Superior temporal gyrus (tissue), 1 donor: ENCODE results near the gene GRM4.

Experiments
- DNase-seq: peaks from one replicate; pipeline ENCODE4 v3.0.0-alpha.2; 2016; ENCODE audit errors: extremely low spot score

GRM4 gene

DNA sequence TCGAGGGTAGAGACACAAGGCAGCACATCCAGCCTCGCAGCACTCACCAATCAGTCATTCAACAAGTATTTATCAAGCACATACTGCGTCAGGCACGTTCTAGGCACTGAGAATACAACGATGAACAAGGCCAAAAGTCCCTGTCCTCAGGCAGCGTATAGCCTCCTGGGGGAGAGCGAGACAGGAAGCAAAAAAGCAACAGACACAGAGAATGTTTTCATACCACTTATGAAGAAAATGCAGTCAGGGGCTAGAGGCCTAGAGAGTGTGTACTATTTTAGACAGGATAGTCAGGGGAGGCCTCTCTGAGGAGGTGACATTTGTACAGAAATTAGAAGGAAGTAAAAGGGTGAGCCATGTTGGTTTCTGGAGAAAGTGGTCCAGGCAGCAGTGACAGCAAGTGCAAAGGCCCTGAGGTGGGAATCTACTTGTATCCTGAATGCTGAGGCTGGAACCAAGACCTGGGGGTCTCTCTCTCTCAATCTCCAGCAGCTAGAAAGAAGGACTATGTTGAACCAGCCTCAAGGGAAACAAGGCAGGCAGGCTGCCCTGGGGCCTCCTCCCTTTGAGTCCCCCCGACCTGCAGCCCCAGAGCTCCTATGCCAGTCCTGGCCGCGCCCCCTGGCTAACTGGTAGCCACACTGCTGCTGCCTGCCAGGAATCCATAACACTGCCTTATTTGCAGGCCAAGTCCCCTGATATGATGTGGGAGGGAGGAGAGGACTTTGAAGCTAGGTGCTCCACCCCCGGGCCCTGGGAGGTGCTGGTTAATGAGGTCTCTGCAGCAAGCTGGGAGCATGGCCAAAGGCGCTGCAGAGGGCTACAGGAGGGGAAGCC is 151.2 kb downstream of the GRM4 start:
- DNase-seq = no peak

DNA sequence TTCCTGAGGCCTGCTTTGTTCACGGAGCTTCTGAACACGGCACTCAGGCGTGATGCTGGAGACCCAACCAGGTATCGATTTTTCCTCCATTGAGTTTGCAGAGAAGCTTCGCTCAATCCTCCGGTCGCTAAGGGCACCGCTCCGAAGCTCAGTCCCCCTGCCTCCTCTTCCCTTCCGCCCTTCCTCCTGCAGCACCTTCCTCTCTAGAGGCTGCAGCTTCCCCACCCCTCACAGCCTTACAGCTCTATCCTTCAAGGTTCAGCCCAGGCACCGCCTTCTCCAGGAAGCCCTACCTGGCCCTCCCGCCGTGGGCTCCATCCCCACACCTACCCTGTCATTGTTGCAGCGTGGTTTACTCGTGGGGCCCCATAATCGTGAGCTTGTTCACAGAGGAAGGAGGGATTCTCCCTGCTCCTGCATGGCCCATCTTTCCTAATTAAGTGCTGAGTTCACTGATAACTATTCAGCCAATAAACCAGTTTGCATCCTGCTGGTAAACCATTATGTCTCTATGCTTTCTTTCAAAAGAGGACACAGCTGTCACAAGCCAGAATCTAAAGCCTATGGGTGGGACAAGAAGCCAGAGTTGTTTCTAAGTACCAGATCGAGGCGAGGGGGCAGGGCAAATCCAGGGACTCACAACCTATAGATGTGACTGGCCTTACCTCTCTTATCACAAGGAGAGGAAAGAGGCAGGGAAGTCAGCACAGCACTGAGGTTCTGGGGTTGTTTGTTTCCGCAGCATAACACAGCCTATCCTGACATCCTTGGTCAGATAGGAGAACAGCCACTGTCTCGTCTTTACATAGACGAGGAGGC is 152.0 kb downstream of the GRM4 start:
- no peak for DNase-seq

DNA sequence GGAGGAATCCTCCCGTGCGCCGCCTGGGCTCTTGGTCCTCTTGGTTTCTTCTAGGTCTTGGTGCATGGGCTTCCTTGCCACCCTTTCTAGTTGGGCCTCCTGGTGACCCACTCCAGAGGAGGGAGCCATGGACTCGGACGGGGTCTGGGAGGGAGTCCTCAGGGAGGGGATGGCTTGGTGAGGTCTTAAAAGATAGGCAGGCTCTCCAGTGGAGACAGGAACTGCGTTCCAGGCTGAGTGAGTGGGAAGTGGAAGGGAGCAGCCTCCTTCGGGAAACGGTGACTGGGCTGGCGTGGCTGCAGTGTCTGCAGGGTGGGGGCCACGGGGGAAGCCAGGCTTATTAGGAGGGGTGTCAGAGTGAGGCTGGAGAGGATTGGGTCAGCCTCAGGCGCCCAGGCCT is 152.8 kb downstream of the GRM4 start:
- DNase-seq = no peak

DNA sequence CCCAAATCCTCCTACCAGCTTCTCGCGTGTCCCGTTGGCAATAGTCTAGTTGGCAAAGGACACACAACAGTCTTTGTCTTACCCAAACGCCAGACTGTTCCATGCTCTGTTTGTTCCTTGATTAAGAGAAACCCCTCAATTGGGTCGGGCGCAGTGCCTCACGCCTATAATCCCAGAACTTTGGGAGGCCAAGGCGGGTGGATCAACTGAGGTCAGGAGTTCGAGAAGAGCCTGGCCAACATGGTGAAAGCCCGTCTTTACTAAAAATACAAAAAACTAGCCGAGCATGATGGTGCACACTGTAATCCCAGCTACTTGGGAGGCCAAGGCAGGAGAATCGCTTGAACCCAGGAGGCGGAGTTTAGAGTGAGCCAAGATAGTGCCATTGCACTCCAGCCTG is 153.7 kb downstream of the GRM4 start:
- no peak for DNase-seq

DNA sequence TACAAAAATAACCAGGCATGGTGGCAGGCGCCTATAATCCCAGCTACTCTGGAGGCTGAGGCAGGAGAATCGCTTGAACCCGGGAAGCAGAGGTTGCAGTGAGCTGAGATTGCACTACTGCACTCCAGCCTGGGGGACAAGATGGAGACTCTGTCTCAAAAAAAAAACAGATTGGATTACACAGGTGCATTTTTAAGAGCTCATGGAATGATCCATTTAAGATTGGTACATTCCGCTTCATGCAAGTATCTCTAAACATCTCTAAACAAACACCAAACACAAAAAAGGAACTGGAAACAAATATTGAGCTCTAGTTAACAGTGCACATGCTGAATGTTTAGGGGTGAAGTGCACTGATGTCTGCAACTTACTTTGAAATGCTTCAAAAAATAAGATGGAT is 154.3 kb downstream of the GRM4 start:
- no peak for DNase-seq

DNA sequence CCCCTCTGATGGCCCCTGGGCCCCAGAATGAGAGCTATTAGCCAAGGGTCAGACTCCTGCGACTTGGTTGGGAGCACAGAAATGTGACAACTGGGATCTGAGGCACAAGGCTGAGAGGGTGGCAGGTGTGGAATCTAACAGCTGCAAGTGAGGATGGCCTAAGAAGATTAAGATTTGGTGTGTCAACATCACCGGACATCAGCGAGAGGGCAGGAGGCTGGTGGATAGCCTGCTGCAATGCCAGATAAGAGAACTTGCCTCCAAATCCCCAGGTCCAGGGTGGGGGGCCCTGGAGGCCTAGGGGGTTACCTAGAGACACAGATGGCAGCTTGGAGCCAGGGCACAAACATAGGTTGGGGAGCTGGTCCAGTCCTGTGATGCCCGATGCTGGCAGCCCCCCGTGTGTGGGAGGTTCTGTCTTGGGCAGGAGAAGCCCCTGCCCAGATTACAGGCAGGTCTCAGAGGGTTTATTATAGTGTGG is 155.8 kb downstream of the GRM4 start:
- no peak for DNase-seq

DNA sequence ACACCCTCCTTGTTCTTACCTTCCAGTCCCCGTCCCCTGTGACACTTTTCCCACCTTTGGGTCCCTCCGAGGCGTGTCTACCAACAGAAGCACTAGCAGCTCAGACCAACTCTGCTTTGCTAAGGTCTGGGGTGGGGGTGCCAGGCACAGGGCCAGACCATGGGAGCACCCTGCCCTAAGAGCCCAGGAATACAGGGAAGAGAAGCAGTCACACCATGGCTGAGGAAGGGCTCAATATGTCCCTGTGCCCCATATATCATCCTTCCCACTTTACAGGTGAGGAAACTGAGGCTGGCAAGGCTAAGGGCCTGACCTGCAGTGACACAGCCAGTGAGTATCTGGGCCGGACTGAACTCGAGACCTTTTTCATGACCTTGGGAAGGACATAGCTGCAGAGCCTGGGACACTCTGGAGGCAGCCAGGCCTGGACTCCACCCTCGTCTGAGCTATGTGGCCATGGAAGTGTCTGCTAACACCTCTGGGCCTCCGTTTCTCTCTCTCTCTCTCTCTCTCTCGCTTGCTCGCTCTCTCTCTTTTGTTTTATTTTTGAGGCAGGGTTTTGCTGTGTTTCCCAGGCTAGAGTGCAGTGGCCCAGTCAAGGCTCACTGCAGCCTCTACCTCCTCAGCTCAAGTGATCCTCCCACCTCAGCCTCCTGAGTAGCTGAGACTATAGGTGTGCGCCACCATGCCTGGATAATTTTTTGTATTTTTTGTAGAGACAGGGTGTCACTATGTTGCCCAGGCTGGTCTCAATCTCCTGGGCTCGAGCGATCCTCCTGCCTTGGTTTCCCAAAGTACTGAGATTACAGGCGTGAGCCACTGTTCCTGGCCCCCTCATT is 156.7 kb downstream of the GRM4 start:
- DNase-seq = no peak

DNA sequence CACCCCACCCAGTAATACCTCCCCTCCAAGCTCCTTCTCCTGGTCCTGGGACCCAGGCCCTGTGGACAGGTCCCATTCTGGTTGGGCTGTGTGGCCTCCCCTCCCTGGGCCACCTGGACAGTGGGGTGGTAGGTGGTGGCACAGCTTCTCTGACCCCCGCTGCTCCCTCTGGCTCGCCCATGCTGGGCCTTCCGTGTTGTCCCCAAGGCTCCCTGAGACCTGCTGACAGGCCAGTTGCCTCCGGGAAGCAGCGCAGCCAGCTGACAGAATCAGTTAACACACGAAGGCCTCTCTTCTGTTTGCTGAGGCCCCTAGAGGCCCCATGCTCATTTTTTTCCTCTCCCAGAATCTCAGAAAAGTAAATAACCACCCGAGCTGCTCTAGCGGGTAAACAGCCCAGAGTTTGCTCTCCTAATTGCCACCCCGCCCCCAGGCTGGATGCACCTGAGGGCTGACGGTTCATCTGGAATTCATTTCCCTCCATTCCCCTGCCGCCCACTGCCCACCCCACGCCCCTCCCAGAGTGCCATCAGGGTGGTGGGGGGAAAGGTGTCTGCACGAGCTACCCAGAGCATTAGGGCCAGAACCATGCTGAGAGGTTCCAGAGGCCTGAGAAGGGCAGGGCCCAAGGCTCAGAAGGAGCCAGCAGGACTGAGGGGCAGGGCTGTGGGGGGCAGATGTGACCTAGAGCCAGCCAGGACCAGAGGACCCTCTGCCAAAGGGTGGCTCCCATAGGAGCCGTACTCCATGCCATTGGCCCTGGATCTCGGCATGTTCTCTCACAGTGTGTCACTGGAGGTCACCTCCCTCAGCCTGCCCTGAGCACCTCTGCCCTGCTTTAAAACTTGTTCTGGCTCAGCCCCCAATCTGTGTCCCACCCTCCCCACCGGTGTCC is 157.5 kb downstream of the GRM4 start:
- no peak for DNase-seq

DNA sequence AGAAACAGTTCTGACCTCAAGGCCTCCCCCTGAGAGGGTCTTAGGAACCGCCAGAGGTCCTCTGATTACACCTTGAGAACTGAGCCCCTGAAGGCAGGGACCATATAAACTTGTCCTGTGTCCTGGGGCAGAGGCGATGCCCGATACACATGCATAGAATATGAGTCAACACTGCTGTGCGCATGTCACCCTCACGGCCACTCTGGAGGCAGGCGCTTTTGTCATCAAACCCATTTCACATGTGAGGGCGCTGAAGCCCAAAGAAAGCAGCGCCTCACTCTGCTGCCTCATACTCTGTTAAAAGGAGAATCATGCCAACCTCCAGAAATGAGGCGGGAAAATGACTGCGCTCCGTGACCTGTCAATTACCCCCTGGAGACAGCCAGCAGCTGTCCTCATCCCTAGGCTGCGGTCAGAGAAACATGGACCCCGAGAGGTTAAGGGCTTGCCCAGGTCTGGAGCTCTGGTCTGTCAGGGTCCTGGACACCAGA is 158.3 kb downstream of the GRM4 start:
- DNase-seq = no peak

DNA sequence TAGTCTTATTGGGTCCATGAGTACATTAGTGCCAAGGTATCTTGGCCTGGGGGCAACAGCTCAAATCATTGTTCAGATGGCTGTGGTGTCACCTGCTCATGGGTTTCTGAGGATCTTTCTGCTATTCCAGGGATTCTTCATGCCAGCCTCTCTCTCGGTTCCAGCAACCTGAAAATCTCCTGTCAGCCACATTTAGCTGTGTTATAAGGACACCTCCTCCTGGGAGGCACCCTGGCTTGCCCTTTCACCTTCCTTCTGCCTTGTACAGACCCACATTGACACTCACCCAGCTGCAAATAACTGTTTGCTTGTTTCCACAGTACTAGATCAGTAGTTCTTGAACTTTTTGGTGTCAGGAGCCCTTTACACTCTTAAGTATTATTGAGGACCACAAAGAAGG is 159.9 kb downstream of the GRM4 start:
- no peak for DNase-seq

DNA sequence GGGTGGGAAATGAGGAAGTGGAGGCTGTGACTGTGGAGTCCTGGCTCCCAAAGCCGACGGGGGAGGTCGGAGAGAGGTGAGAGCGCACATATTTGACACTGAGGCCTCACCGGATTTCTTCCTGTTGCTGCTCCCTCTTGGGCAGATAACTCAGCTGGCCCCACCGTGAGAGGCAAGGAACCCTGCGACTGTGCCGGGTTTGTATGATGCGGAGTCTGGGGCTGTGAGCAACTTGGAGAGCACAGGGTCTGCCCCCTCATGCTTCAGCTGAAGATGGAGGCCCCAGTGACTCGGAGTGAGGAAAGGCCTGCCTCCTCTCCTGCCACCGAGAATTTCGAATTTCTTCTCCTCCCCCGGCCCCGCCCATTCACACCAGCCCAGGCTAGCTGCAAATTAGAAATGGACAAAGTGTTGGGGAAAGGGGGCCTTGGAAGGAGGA is 160.6 kb downstream of the GRM4 start:
- DNase-seq = no peak

DNA sequence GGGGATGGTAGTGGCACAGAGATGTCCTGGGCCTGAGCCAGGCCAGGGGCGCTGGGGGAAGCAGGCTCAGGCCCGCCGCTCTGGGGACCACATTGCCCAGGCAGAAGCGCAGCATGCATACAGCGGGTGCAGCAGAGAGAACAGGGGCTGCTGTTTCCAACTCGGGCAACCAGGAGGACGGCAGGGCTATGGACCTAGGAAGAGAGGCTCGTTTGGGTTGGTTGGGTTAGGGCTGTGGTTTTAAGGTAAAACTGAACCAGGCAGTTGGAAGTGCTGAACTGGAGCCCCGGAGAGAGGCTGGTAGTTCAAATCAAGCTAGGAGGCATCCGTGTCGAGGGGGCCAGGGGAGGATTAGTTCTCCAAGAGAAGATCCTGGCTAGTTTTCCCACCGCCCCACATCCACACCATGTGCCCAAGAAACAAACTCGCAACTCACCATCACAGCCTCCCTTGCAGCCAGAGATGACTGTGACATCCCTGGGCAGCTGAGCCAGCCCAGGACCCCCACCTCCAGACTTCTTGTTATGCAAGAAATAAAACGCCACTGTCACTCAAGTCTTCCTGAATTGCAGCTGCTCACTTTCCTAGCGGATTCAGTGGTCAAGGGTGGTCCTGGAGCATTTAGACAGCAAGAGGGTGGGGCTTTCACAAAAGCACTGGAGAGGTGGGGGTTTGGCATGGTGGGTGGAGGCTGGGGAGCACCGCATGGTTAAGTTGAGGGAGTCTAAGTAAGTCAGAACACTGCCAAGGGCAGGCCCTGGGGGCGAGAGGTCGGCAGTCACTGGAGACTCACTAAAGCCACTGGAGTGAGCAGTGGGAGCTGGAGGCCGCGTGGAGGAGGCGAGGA is 161.2 kb downstream of the GRM4 start:
- no peak for DNase-seq

DNA sequence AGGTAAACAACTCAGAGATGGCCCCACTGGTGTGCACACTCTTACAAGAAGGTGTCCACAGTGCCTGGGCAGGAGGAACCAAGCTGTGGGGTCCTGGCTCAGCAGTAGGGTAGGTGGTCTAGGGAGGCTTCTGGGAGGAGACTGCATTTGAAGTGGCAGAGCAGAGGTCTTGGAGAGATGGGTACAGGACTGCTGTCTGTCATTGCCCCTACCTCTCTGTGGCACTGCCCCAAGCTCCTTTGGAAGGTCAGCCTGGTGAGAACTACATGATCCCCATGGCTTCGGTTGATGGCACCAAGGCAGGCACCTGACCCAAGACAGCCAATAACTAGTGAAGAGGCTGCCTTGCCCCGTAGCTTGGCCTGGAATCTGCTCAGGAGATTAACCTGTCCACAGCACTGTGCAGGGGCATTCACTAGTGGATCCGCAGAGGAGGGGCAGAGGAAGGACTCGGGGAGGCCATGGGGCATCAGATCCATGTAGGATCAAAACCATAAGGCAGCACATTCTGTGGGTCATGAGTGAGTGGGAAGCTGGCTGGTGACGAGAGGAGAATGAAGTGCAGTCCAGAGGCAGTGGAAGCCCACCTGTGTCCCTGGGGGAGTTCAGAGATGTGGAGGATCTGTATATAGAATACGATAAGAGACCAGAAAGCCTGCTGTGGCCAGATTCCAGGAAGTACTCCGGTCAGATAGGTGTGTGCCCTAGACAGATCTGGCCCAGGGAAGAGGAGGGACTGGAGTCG is 162.0 kb downstream of the GRM4 start:
- DNase-seq = no peak

DNA sequence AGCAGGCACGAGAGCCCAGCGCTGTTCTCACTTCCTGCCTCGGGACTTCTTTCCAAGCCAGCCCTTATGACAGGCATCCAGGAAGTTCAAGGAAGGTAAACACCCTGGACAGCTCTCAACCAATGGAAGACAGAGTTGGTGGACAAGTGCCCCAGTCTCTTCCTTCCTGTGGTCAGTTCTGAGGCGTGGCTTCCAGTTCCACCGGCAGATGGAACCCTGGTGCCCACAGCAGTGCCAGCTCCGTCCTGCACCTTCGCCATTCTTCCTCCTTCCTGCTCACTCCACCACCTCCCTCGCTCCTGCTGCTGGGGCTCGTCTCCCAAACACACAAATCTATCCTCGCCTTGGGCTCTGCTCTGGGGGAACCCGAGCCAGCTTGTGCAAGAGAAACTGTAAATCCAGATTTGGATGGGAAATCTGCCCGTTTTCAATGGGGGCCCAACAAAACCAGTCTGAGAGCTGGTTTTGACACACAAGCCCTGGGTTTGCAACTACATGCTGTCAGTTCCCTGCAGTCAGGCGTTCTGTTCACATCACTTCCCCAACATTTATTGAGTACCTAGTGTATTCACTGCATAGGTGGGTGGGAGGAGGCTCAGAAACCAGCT is 162.7 kb downstream of the GRM4 start:
- DNase-seq = peak; percentile 15

DNA sequence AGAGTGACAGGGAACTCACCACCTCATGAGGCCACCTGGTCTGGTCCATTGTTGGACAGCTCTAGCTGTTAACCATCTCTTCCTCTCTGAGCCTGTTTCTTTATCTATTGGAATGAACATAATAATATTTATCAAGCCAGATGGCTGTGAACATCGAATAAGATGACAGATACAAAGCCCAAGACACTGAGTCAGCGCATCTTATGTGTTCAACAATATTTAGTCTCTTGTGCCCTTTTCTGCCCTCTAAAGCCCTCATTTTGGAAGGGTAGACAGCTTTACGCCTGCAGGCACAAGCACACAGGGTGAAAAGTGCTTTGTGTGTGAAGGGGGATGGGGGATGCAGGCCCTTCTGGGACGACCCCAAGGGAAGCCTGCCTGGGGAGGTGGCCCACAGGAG is 164.0 kb downstream of the GRM4 start:
- no peak for DNase-seq

DNA sequence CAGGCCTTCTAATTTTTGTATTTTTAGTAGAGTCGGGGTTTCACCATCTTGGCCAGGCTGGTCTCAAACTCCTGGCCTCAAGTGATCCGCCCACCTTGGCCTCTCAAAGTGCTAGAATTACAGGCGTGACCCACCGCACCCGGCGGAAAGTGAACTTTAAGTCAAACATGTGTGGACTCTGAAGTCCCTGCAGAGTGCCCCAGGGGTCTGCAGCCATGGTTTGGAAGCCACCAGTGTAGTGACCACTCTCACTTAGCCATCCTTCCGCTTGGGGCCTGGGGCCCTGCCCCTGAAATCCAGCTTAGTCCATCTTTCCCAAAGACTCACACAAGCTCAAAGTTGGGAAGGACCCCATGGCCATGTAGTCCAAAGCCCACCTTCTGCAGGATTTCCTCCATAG is 164.5 kb downstream of the GRM4 start:
- no peak for DNase-seq

DNA sequence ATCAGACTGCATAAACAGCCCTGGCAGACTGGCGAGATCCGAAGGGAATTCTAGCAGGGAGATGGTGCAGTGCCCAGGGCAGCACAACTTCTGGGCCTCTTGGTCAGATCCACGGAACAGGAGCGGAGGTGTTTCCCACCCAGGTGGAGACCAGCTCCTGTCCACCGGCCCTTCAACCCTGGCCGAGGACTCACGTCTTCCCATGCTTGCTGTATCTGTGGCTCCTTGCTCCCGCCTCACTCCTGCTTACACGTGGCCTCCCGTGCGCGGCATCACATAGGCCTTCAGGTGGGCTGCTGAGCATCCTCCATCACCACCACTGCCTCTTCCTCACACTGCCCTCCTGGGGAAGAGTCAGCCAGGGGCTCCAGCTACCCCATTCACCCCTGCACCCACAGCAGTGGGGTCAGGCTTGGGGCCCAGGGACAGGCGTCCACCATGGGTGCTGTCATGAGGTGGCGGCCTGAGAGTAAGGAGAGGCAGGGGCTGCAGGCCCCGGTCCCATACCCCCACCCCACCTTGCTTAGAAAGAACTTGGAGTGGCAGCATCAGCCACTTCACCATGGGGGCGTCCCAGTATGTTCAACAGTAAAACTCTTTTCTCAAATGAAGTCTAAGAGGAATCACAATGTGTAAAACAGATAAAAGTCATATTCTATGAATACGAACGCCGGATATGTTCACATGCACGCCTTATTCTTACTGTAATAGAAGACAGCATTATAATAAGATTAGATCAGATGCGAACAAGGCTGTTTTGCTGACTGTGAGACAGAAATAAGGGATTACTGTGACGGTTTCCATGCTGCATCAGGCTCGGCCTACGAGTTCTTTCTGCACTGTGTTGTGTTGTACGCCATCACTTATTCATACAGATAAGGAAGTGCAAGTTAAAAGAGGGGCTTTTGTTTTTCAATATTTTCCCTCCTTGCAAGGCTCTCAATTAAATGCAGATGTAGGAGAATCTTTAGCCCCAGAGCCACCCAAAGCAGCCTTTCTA is 165.4 kb downstream of the GRM4 start:
- no peak for DNase-seq
